A549 (cell line): ENCODE results near the gene TMEM267. TPM values are rescaled to one million over a fixed set of nuclear protein-coding genes. Genes with fewer than 3 reads are reported as not detected.
A peak's percentile ranks its signal among the peaks of the same experiment; 100 is the strongest.

Experiments
- ATAC-seq, 2 experiments: fragments of 200-7000 bp in 1 of 2; fragments of >200 bp in 1 of 2; cut with Nextera tagmentation in 1 of 2; cut with Tn5 transposase in 1 of 2; 3 replicates each; pipeline versions ENCODE4 v1.8.0 to v1.9.1; 2018 to 2020; ENCODE audit warnings: mild to moderate bottlenecking in 1 of 2, moderate library complexity in 1 of 2
- CTCF ChIA-PET: fragments of 300-600 bp; sonication (Branson Sonifier 250); formaldehyde crosslinking; extraction: SDS; loops from one replicate; lab custom pipeline; 2021; ENCODE audit warnings: antibody characterized with exemption, inconsistent platforms; lab: Yijun Ruan, JAX
- POLR2A ChIA-PET: fragments of 350-600 bp; formaldehyde crosslinking; extraction: SDS; loops from one replicate; lab custom pipeline; 2021; ENCODE audit warnings: antibody characterized with exemption, inconsistent platforms; lab: Yijun Ruan, JAX
- DNase-seq, 2 experiments: peaks; one replicate each; pipeline versions ENCODE4 v3.0.0 to v3.0.0-alpha.2; 2011 to 2016; ENCODE audit warnings: low read depth in 1 of 2, low spot score in 1 of 2
- FAIRE-seq: peaks from 2 replicates; lab custom pipeline; 2011; peaks lifted over from hg19 to GRCh38; lab: Jason Lieb, UNC
- H3K27ac ChIP-seq, 2 experiments: fragments of >200 bp; sonication (Bioruptor Twin); formaldehyde crosslinking; 3 replicates each; pipeline ENCODE4 v1.5.1; 2016 to 2017
- H3K4me1 ChIP-seq: fragments of >200 bp; sonication (Bioruptor Twin); formaldehyde crosslinking; 3 replicates; pipeline ENCODE4 v1.6.1; 2016
- H3K4me2 ChIP-seq: fragments of >200 bp; sonication (Bioruptor Twin); formaldehyde crosslinking; 3 replicates; pipeline ENCODE4 v1.6.1; 2016
- H3K4me3 ChIP-seq: fragments of >200 bp; sonication (Bioruptor Twin); formaldehyde crosslinking; 3 replicates; pipeline ENCODE4 v1.5.1; 2016
- H3K9me3 ChIP-seq: fragments of >200 bp; sonication (Bioruptor Twin); formaldehyde crosslinking; 3 replicates; pipeline ENCODE4 v1.6.1; 2016
- CBX8 ChIP-seq: fragments of 200-600 bp; sonication (generic); IDR thresholded peaks from 2 replicates; pipeline ENCODE4 v1.6.1; 2016
- EHMT2 ChIP-seq: fragments of 200-600 bp; sonication (generic); IDR thresholded peaks from 2 replicates; pipeline ENCODE4 v1.6.1; 2016; ENCODE audit warnings: antibody characterized with exemption, low read depth, mild to moderate bottlenecking, moderate library complexity
- HDAC2 ChIP-seq: fragments of 200-600 bp; sonication (generic); IDR thresholded peaks from 2 replicates; pipeline ENCODE4 v1.6.1; 2016
- HOXB5 ChIP-seq: fragments of 250-450 bp; sonication (Bioruptor Pico); IDR thresholded peaks from 2 replicates; pipeline ENCODE4 v1.5.0; 2020; ENCODE audit warnings: mild to moderate bottlenecking, moderate library complexity
- RAD21 ChIP-seq, 2 experiments: fragments of >200 bp in 1 of 2; sonication (Bioruptor Twin) in 1 of 2; formaldehyde crosslinking in 1 of 2; IDR thresholded peaks in 1 of 2; conservative IDR thresholded peaks in 1 of 2; 2 replicates in 1 of 2; 3 replicates in 1 of 2; pipeline ENCODE4 v1.6.1; 2012 to 2018; ENCODE audit warnings: inconsistent platforms in 1 of 2
- RARB ChIP-seq: fragments of 250-450 bp; sonication (Bioruptor Pico); IDR thresholded peaks from 2 replicates; pipeline ENCODE4 v1.8.0; 2021; ENCODE audit warnings: mild to moderate bottlenecking, moderate library complexity
- RCOR1 ChIP-seq: fragments of 150-350 bp; IDR thresholded peaks from 2 replicates; pipeline ENCODE4 v1.6.1; 2014; ENCODE audit warnings: antibody characterized with exemption, low read length, low read depth
- RNF2 ChIP-seq: fragments of 200-600 bp; sonication (generic); IDR thresholded peaks from 2 replicates; pipeline ENCODE4 v1.6.1; 2016; ENCODE audit warnings: low read depth, mild to moderate bottlenecking, antibody characterized with exemption, moderate library complexity, borderline replicate concordance
- WGBS: methylation state at CpG from one replicate; pipeline ENCODE4 v1.1.6; 2017; ENCODE audit errors: missing lambda C conversion rate; 5-methylcytosine and 5-hydroxymethylcytosine counted together
- polyA plus RNA-seq, 4 experiments: library from polyadenylated mRNA; depleted of rRNA in 3 of 4; stranded (reverse); fragments of >200 nt; fragmentation: RNase III in 1 of 4; extraction: RNeasy Plus Mini Kit Qiagen cat#74134 plus additional on column Dnase treatment in 1 of 4; gene quantifications; 2 replicates in 3 of 4; 3 replicates in 1 of 4; pipeline ENCODE4 v1.2.3, GENCODE V29; 2011 to 2017
- TF ChIP-seq, protein P1 (sequence below): fragments of 150-350 bp; IDR thresholded peaks from 2 replicates; pipeline ENCODE4 v1.6.1; 2014; ENCODE audit warnings: low read depth, mild to moderate bottlenecking, low read length
- TF ChIP-seq, protein P2 (sequence below): fragments of 250-450 bp; sonication (Bioruptor Pico); IDR thresholded peaks from 2 replicates; pipeline ENCODE4 v1.5.0; 2020; ENCODE audit warnings: low read depth, mild to moderate bottlenecking, moderate library complexity
- TF ChIP-seq, protein P3 (sequence below): fragments of 200-600 bp; sonication (generic); IDR thresholded peaks from 2 replicates; pipeline ENCODE4 v1.6.1; 2016; ENCODE audit warnings: antibody characterized with exemption, mild to moderate bottlenecking, moderate library complexity
- TF ChIP-seq, protein P4 (sequence below): fragments of >200 bp; sonication (Bioruptor Twin); formaldehyde crosslinking; IDR thresholded peaks from 2 replicates; pipeline ENCODE4 v1.6.1; 2016
- TF ChIP-seq, protein P5 (sequence below): IDR thresholded peaks from 2 replicates; pipeline ENCODE4 v1.6.1; 2012

The TMEM267 gene
- polyA plus RNA-seq, 2 of the 4 experiments (the other 2 are of a cell fraction) = 15.8 to 46.1 TPM

DNA sequence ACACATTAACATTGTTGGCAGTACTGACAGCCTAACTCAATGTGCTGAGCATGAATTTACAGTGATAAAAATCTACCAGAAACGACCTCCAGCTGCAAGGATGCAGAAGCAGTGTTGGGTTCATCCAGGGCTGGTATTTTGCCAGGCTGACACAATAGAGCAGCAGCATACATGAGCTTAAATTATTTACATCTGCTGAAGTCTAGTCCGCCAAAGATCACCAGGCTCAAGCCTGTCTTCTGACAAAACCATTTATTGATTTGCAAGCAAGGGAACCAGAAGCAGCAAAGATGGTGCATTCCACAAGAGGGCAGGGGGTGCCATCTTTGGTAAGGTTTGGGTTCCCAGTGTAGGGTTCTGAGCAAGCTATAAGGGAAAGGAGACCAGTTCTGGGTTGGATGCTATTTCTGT is 40.0 kb upstream of the TMEM267 start:
- Histone ChIP-seq H3K4me2 (no peak overlapping the region), H3K4me3 (no peak overlapping the region), H3K9me3 (no peaks in the 10 kb centered on the region), H3K27ac (no peak overlapping the region), H3K4me1 (no peaks in the 10 kb centered on the region)
- 62% methylated on average over 2 of the region's 2 CpGs for WGBS
- ATAC-seq (peak; percentile 30 to 51; a peak in 4 of 6 replicates), FAIRE-seq (no peak), DNase-seq (no peak)
- ChIA-PET CTCF (interaction anchor here (1.3 to 1.8 kb wide), 3 partner anchors 11 to 634 kb away, joined by 3 to 5 read pairs (median 4); partner anchors contain the start of gene TMEM267), POLR2A (no interaction called here)
- TF ChIP-seq, protein P1, sequence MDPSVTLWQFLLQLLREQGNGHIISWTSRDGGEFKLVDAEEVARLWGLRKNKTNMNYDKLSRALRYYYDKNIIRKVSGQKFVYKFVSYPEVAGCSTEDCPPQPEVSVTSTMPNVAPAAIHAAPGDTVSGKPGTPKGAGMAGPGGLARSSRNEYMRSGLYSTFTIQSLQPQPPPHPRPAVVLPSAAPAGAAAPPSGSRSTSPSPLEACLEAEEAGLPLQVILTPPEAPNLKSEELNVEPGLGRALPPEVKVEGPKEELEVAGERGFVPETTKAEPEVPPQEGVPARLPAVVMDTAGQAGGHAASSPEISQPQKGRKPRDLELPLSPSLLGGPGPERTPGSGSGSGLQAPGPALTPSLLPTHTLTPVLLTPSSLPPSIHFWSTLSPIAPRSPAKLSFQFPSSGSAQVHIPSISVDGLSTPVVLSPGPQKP = no peak
- TF ChIP-seq RAD21 (conservative IDR thresholded peaks at IDR 0.05 in 1 of 2, IDR thresholded peaks at IDR 0.05 in 1 of 2) (no peak), RCOR1 (no peak), CBX8 (no peak), HOXB5 (CRISPR knock-in tag) (no peak)
- TF ChIP-seq, protein P2, sequence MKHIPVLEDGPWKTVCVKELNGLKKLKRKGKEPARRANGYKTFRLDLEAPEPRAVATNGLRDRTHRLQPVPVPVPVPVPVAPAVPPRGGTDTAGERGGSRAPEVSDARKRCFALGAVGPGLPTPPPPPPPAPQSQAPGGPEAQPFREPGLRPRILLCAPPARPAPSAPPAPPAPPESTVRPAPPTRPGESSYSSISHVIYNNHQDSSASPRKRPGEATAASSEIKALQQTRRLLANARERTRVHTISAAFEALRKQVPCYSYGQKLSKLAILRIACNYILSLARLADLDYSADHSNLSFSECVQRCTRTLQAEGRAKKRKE = no peak
- TF ChIP-seq, protein P3, sequence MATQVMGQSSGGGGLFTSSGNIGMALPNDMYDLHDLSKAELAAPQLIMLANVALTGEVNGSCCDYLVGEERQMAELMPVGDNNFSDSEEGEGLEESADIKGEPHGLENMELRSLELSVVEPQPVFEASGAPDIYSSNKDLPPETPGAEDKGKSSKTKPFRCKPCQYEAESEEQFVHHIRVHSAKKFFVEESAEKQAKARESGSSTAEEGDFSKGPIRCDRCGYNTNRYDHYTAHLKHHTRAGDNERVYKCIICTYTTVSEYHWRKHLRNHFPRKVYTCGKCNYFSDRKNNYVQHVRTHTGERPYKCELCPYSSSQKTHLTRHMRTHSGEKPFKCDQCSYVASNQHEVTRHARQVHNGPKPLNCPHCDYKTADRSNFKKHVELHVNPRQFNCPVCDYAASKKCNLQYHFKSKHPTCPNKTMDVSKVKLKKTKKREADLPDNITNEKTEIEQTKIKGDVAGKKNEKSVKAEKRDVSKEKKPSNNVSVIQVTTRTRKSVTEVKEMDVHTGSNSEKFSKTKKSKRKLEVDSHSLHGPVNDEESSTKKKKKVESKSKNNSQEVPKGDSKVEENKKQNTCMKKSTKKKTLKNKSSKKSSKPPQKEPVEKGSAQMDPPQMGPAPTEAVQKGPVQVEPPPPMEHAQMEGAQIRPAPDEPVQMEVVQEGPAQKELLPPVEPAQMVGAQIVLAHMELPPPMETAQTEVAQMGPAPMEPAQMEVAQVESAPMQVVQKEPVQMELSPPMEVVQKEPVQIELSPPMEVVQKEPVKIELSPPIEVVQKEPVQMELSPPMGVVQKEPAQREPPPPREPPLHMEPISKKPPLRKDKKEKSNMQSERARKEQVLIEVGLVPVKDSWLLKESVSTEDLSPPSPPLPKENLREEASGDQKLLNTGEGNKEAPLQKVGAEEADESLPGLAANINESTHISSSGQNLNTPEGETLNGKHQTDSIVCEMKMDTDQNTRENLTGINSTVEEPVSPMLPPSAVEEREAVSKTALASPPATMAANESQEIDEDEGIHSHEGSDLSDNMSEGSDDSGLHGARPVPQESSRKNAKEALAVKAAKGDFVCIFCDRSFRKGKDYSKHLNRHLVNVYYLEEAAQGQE = no peak

DNA sequence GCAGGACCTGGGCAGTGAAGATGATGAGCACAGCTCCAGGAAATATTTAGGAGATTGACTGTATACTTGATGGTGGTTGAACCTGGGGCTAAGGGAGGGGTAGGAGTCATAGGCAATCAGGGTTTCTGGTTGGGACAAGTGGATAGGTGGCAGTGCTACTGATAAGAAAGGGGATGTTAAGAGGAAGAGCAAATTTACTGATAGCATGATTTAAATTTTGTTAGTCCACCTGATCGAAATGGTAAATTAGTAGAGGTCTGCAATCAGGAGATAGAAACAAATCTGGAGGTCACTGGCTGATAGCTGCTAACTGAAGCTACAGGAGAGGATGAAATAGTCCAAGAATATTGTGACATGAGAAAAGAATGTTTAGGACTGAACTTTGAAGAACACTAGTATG is 37.0 kb upstream of the TMEM267 start:
- ATAC-seq (no peak), DNase-seq (no peak), FAIRE-seq (no peak)
- 92% methylated on average over 1 of the region's 1 CpG for WGBS
- H3K27ac ChIP-seq = no peak overlapping the region
- no peaks in the 10 kb centered on the region for H3K4me1 ChIP-seq
- ChIA-PET POLR2A (no interaction called here), CTCF (interaction anchor here (1.0 kb wide), 1 partner anchor 20 kb away, joined by 3 read pairs; no protein-coding TSS in a partner anchor)
- H3K4me2 ChIP-seq = no peak overlapping the region
- H3K4me3 ChIP-seq = no peak overlapping the region
- TF ChIP-seq RARB (CRISPR knock-in tag) (no peak), RNF2 (no peak), HDAC2 (no peak)
- TF ChIP-seq, protein P4, sequence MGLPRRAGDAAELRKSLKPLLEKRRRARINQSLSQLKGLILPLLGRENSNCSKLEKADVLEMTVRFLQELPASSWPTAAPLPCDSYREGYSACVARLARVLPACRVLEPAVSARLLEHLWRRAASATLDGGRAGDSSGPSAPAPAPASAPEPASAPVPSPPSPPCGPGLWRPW = no peak
- no peaks in the 10 kb centered on the region for H3K9me3 ChIP-seq

DNA sequence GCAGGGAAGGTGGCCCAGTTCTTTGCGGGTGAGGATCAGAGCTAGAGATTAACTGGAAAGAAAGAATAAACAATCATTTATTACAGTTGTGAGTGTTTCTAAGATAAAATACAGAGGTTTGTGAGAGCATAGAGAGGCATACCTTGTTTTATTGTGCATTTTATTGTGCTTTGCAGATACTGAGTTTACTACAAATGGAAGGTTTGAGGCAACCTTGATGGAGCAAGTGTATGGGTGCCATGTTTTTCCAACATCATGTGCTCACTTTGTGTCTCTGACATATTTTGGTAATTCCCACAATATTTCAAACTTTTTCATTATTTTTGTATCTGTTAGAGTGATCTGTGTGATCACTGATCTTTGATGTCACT is 32.0 kb upstream of the TMEM267 start:
- ATAC-seq = no peak
- no peaks in the 10 kb centered on the region for H3K9me3 ChIP-seq
- TF ChIP-seq, protein P5, sequence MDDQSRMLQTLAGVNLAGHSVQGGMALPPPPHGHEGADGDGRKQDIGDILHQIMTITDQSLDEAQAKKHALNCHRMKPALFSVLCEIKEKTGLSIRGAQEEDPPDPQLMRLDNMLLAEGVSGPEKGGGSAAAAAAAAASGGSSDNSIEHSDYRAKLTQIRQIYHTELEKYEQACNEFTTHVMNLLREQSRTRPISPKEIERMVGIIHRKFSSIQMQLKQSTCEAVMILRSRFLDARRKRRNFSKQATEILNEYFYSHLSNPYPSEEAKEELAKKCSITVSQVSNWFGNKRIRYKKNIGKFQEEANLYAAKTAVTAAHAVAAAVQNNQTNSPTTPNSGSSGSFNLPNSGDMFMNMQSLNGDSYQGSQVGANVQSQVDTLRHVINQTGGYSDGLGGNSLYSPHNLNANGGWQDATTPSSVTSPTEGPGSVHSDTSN = no peak
- TF ChIP-seq EHMT2 = 0 out of 2 replicates have a peak, but pooled peaks have one; percentile 75
- TF ChIP-seq, all 56 proteins: peak for 1
- Histone ChIP-seq H3K4me3 (peak overlapping the region; percentile 72), H3K4me1 (peaks cover 10% of the 10 kb centered on the region; the same call in 2 of the 3 replicates), H3K27ac (peak overlapping the region; percentile 84 to 88), H3K4me2 (peak overlapping the region; percentile 92)
- DNase-seq = no peak
- POLR2A ChIA-PET = interaction anchor here (0.9 to 2.2 kb wide), 3 partner anchors 32 to 40 kb away, joined by 3 to 41 read pairs (median 6); partner anchors contain the start of gene TMEM267
- no peak for FAIRE-seq
- CTCF ChIA-PET = no interaction called here
- 33% methylated on average over 1 of the region's 1 CpG for WGBS
